DOHH2 (cell line): Measurements from ENCODE around the gene STARD8.

Experiments
- H3F3A ChIP-seq: fragments of 200-600 bp; sonication (generic), shearing (Covaris generic); 2 replicates; pipeline ENCODE4 v1.6.0; 2016; ENCODE audit warnings: antibody characterized with exemption, mild to moderate bottlenecking; ENCODE audit not compliant: control insufficient read depth, insufficient read depth
- H3K27ac ChIP-seq: fragments of 200-600 bp; sonication (generic); 2 replicates; pipeline ENCODE4 v1.5.1; 2014; ENCODE audit warnings: low read depth, mild to moderate bottlenecking, low read length, moderate library complexity
- H3K27me3 ChIP-seq: fragments of 200-600 bp; sonication (generic); 2 replicates; pipeline ENCODE4 v1.6.1; 2014; ENCODE audit warnings: mild to moderate bottlenecking, low read length, mixed read lengths; ENCODE audit not compliant: control insufficient read depth
- H3K36me3 ChIP-seq: fragments of 200-600 bp; sonication (generic); 2 replicates; pipeline ENCODE4 v1.6.1; 2014; ENCODE audit warnings: mild to moderate bottlenecking, low read length, moderate library complexity, mixed read lengths; ENCODE audit not compliant: control insufficient read depth
- H3K4me1 ChIP-seq: fragments of 200-600 bp; sonication (generic); 2 replicates; pipeline ENCODE4 v1.6.1; 2014; ENCODE audit warnings: mild to moderate bottlenecking, low read length, mixed read lengths; ENCODE audit not compliant: control insufficient read depth
- H3K4me2 ChIP-seq: fragments of 200-600 bp; sonication (generic); 2 replicates; pipeline ENCODE4 v1.6.0; 2014; ENCODE audit warnings: mild to moderate bottlenecking, low read length, moderate library complexity
- H3K4me3 ChIP-seq: fragments of 200-600 bp; sonication (generic); 2 replicates; pipeline ENCODE4 v1.5.1; 2014; ENCODE audit warnings: mild to moderate bottlenecking, low read length, mixed read lengths
- H3K79me2 ChIP-seq: fragments of 200-600 bp; sonication (generic); 2 replicates; pipeline ENCODE4 v1.6.1; 2014; ENCODE audit warnings: mild to moderate bottlenecking, low read length, mixed read lengths; ENCODE audit not compliant: control insufficient read depth
- H3K9me2 ChIP-seq: fragments of 200-600 bp; sonication (generic); replicated peaks from 2 replicates; pipeline ENCODE4 v1.6.1; 2014; ENCODE audit warnings: mild to moderate bottlenecking, low read length, mixed read lengths; ENCODE audit not compliant: control insufficient read depth
- H3K9me3 ChIP-seq: fragments of 200-600 bp; sonication (generic); 2 replicates; pipeline ENCODE4 v1.6.1; 2014; ENCODE audit warnings: antibody characterized with exemption, low read length, mixed read lengths; ENCODE audit not compliant: control insufficient read depth, insufficient read depth
- H4K20me1 ChIP-seq: fragments of 200-600 bp; sonication (generic); 2 replicates; pipeline ENCODE4 v1.6.0; 2014; ENCODE audit warnings: low read depth, mild to moderate bottlenecking, antibody characterized with exemption, low read length, moderate library complexity; ENCODE audit not compliant: control insufficient read depth, insufficient read depth
- EZH2phosphoT487 ChIP-seq: fragments of 200-600 bp; sonication (generic); IDR thresholded peaks from 2 replicates; pipeline ENCODE4 v1.6.1; 2017; ENCODE audit warnings: borderline replicate concordance, mild to moderate bottlenecking, antibody characterized with exemption, low read length, moderate library complexity, mixed read lengths
- TF ChIP-seq, protein P1 (sequence below): fragments of 200-600 bp; sonication (generic); IDR thresholded peaks from one replicate; pipeline ENCODE4 v1.5.1; 2014; ENCODE audit warnings: antibody characterized with exemption, mild to moderate bottlenecking, low read depth, low read length; ENCODE audit not compliant: poor library complexity, severe bottlenecking

STARD8 gene

DNA sequence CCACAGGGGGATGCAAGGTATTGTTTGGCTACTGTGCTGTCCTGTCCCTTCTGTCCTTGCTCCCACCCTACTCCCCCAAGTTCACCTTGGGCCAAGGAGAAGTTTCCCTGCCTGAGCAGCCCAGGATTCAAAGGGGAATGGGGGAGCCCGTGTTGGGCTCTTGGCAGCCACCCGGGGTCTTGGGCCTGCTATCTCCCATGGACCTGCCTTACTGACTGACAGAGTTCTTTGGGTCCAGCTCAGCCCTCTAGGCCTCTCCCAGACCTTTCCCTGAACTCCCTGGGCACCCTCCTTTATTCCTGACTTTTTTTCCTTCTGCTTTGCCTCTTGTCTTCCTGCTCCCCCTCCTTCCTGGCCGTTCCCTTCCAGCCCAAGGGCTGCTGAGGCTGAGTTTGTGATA lies 67.4 kb downstream of the STARD8 start:
- Histone ChIP-seq H3K36me3 (no peaks in the 10 kb centered on the region), H3K4me3 (no peak overlapping the region), H3K9me2 (no peaks in the 10 kb centered on the region), H3F3A (no peaks in the 10 kb centered on the region), H3K9me3 (no peaks in the 10 kb centered on the region), H4K20me1 (no peaks in the 10 kb centered on the region), H3K4me1 (no peaks in the 10 kb centered on the region), H3K79me2 (no peaks in the 10 kb centered on the region), H3K27me3 (no peaks in the 10 kb centered on the region), H3K4me2 (no peak overlapping the region), H3K27ac (no peak overlapping the region)
- no peak for TF ChIP-seq EZH2phosphoT487
- TF ChIP-seq, protein P1, sequence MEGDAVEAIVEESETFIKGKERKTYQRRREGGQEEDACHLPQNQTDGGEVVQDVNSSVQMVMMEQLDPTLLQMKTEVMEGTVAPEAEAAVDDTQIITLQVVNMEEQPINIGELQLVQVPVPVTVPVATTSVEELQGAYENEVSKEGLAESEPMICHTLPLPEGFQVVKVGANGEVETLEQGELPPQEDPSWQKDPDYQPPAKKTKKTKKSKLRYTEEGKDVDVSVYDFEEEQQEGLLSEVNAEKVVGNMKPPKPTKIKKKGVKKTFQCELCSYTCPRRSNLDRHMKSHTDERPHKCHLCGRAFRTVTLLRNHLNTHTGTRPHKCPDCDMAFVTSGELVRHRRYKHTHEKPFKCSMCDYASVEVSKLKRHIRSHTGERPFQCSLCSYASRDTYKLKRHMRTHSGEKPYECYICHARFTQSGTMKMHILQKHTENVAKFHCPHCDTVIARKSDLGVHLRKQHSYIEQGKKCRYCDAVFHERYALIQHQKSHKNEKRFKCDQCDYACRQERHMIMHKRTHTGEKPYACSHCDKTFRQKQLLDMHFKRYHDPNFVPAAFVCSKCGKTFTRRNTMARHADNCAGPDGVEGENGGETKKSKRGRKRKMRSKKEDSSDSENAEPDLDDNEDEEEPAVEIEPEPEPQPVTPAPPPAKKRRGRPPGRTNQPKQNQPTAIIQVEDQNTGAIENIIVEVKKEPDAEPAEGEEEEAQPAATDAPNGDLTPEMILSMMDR: no peak

DNA sequence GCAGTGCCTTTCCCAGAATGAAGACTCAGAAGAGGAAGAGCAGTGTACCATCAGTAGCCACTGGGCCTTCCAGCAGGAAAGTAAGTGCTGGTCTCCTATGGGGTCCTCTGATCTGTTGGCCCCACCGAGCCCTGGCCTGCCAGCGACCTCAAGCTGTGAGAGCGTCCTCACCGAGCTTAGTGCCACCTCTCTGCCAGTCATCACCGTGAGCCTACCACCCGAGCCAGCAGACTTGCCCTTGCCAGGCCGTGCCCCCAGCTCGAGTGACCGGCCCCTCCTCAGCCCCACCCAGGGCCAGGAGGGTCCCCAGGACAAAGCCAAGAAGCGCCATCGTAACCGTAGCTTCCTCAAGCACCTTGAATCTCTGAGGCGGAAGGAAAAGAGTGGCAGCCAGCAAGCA lies 69.7 kb downstream of the STARD8 start:
- no peaks in the 10 kb centered on the region for H3K9me3 ChIP-seq
- no peaks in the 10 kb centered on the region for H3K36me3 ChIP-seq
- H3K27me3 ChIP-seq: no peaks in the 10 kb centered on the region
- no peaks in the 10 kb centered on the region for H3K79me2 ChIP-seq
- no peaks in the 10 kb centered on the region for H3K4me1 ChIP-seq
- no peak overlapping the region for H3K4me3 ChIP-seq
- H3K27ac ChIP-seq: no peak overlapping the region
- no peaks in the 10 kb centered on the region for H3F3A ChIP-seq
- TF ChIP-seq, protein P1: no peak
- TF ChIP-seq EZH2phosphoT487: no peak
- no peaks in the 10 kb centered on the region for H3K9me2 ChIP-seq
- H4K20me1 ChIP-seq: no peaks in the 10 kb centered on the region
- H3K4me2 ChIP-seq: no peak overlapping the region

DNA sequence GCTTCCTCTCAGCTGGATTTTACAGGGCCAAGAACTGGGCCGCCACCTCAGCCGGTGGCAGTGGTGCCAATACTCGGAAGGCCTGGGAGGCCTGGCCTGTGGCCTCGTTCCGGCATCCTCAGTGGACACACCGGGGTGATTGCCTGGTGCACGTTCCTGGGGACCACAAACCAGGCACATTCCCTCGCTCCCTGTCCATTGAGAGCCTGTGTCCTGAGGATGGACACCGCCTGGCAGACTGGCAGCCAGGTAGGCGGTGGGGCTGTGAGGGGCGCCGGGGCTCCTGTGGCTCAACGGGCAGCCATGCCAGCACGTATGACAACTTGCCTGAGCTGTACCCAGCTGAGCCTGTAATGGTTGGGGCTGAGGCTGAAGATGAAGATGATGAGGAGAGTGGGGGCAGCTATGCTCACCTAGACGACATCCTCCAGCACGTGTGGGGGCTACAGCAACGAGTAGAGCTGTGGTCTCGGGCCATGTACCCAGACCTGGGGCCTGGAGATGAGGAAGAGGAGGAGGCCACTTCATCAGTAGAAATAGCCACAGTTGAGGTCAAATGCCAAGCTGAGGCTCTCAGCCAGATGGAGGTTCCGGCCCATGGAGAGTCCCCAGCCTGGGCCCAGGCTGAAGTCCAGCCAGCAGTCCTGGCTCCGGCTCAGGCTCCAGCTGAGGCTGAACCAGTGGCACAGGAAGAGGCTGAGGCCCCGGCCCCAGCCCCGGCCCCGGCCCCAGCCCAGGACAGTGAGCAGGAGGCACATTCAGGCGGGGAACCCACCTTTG lies 70.4 kb downstream of the STARD8 start:
- H3K4me3 ChIP-seq: no peak overlapping the region
- H3K9me2 ChIP-seq: no peaks in the 10 kb centered on the region
- H3K27ac ChIP-seq: no peak overlapping the region
- no peaks in the 10 kb centered on the region for H3K4me1 ChIP-seq
- no peaks in the 10 kb centered on the region for H3K9me3 ChIP-seq
- H3K79me2 ChIP-seq: no peaks in the 10 kb centered on the region
- H4K20me1 ChIP-seq: no peaks in the 10 kb centered on the region
- no peaks in the 10 kb centered on the region for H3K36me3 ChIP-seq
- TF ChIP-seq EZH2phosphoT487: no peak
- TF ChIP-seq, protein P1: no peak
- no peak overlapping the region for H3K4me2 ChIP-seq
- H3F3A ChIP-seq: no peaks in the 10 kb centered on the region
- no peaks in the 10 kb centered on the region for H3K27me3 ChIP-seq
